Measurements from ENCODE around the gene RNF214.
A peak's percentile ranks its signal among the peaks of the same experiment; 100 is the strongest.
"Not testable (repeated sequence)": the region's sequence is repeated elsewhere in the genome, so short reads cannot be mapped to it uniquely, and the experiment has no call there.

Gene RNF214
- total RNA-seq, result 46.5 reads per million, percentile 67 among the genes with 10 or more reads in this experiment

- DNase-seq, result peak; percentile 61
Observed at GRCh38 chr11:117232092-117232878, at the start of gene RNF214. Gene RNF214 (plus strand): TSS chr11:117232671. CDS start chr11:117234273, 1,602 bp downstream.

- not testable (repeated sequence) for DNase-seq
Observed at GRCh38 chr11:117183178-117183577, 49.3 kb upstream of the RNF214 start.

GRCh38 chr11:117183724-117184349 is 48.6 kb upstream of the RNF214 start:
- no peak for DNase-seq

- no peak for DNase-seq
Observed at GRCh38 chr11:117185736-117186430, 46.6 kb upstream of the RNF214 start.

GRCh38 chr11:117186431-117186761 is 46.1 kb upstream of the RNF214 start:
- DNase-seq, result no peak

GRCh38 chr11:117187007-117187406 is 45.5 kb upstream of the RNF214 start:
- no peak for DNase-seq

GRCh38 chr11:117187428-117187798 is 45.1 kb upstream of the RNF214 start:
- DNase-seq, result no peak

GRCh38 chr11:117187799-117188481 is 44.5 kb upstream of the RNF214 start:
- DNase-seq, result no peak

- DNase-seq, result no peak
Observed at GRCh38 chr11:117188620-117189081, 43.8 kb upstream of the RNF214 start.

GRCh38 chr11:117189191-117189940 is 43.1 kb upstream of the RNF214 start:
- no peak for DNase-seq

GRCh38 chr11:117189941-117190544 is 42.4 kb upstream of the RNF214 start:
- DNase-seq, result no peak

- DNase-seq, result no peak
Observed at GRCh38 chr11:117191680-117192400, 40.6 kb upstream of the RNF214 start.

GRCh38 chr11:117192401-117192875 is 40.0 kb upstream of the RNF214 start:
- DNase-seq, result no peak

- no peak for DNase-seq
Observed at GRCh38 chr11:117193130-117194020, 39.1 kb upstream of the RNF214 start.

GRCh38 chr11:117194267-117194666 is 38.2 kb upstream of the RNF214 start:
- DNase-seq, result no peak

- no peak for DNase-seq
Observed at GRCh38 chr11:117195258-117195657, 37.2 kb upstream of the RNF214 start.

- DNase-seq, result no peak
Observed at GRCh38 chr11:117195761-117196160, 36.7 kb upstream of the RNF214 start.

GRCh38 chr11:117197006-117197405 is 35.5 kb upstream of the RNF214 start:
- DNase-seq, result no peak

- no peak for DNase-seq
Observed at GRCh38 chr11:117197516-117198456, 34.7 kb upstream of the RNF214 start.

Data from effector CD4-positive, alpha-beta T cell (primary cell).